GDM1 (cell line): ENCODE measurements around the gene FCRL6.

ENCODE experiments used
- DNase-seq: peaks from one replicate; lab custom pipeline; 2025; lab: John Stamatoyannopoulos, UW

The FCRL6 gene

GRCh38 chr1:159864262-159864661 is 62.1 kb downstream of the FCRL6 start:
- no peak for DNase-seq
